ENCODE measurements around the gene CABP1.

CABP1 gene

GRCh38 chr12:120708651-120709050, 68.2 kb downstream of the CABP1 start:
- no peaks in the 10 kb centered on the region for H3K9me3 Mint-ChIP-seq
- DNase-seq, result no peak
- H3K27ac Mint-ChIP-seq, result no peak overlapping the region
- H3K27me3 Mint-ChIP-seq, result no peaks in the 10 kb centered on the region
- H3K4me1 Mint-ChIP-seq (ENCODE audit: low read depth), result peaks cover 33% of the 10 kb centered on the region
- H3K4me3 Mint-ChIP-seq, result no peak overlapping the region
- peaks cover 23% of the 10 kb centered on the region for H3K36me3 Mint-ChIP-seq (ENCODE audit: low read depth)

GRCh38 chr12:120710031-120710804, 69.8 kb downstream of the CABP1 start, which contains the start of gene UNC119B:
Gene UNC119B, plus strand, starts transcription at chr12:120710458. Its CDS starts 17 bp downstream, at chr12:120710475.
- H3K4me3 Mint-ChIP-seq, result peak within 1 kb of the TSS; percentile 87
- no peaks in the 10 kb centered on the region for H3K27me3 Mint-ChIP-seq
- DNase-seq, result peak; percentile 84
- peaks cover 38% of the 10 kb centered on the region for H3K4me1 Mint-ChIP-seq (ENCODE audit: low read depth)
- H3K27ac Mint-ChIP-seq, result peak within 1 kb of the TSS; percentile 89
- H3K36me3 Mint-ChIP-seq (ENCODE audit: low read depth), result peaks cover 31% of the 10 kb centered on the region
- no peaks in the 10 kb centered on the region for H3K9me3 Mint-ChIP-seq

GRCh38 chr12:120710805-120711296, 70.4 kb downstream of the CABP1 start:
- Mint-ChIP-seq H3K27ac (peak overlapping the region; percentile 89), H3K4me1 (ENCODE audit: low read depth) (peaks cover 38% of the 10 kb centered on the region), H3K4me3 (peak overlapping the region; percentile 87)

GRCh38 chr12:120711411-120711810, 71.0 kb downstream of the CABP1 start:
- H3K9me3 Mint-ChIP-seq, result no peaks in the 10 kb centered on the region
- H3K4me1 Mint-ChIP-seq (ENCODE audit: low read depth), result peaks cover 38% of the 10 kb centered on the region
- DNase-seq, result no peak
- no peaks in the 10 kb centered on the region for H3K27me3 Mint-ChIP-seq
- peaks cover 40% of the 10 kb centered on the region for H3K36me3 Mint-ChIP-seq (ENCODE audit: low read depth)
- H3K27ac Mint-ChIP-seq, result peak overlapping the region; percentile 89
- peak overlapping the region; percentile 87 for H3K4me3 Mint-ChIP-seq

More at GRCh38 chr12:120710805-120711296, 70.4 kb downstream of the CABP1 start:
- peaks cover 34% of the 10 kb centered on the region for H3K36me3 Mint-ChIP-seq (ENCODE audit: low read depth)
- H3K9me3 Mint-ChIP-seq, result no peaks in the 10 kb centered on the region
- DNase-seq, result peak; percentile 57
- H3K27me3 Mint-ChIP-seq, result no peaks in the 10 kb centered on the region

GRCh38 chr12:120712610-120713009, 72.2 kb downstream of the CABP1 start:
- no peaks in the 10 kb centered on the region for H3K27me3 Mint-ChIP-seq
- peaks cover 52% of the 10 kb centered on the region for H3K36me3 Mint-ChIP-seq (ENCODE audit: low read depth)
- peaks cover 38% of the 10 kb centered on the region for H3K4me1 Mint-ChIP-seq (ENCODE audit: low read depth)
- DNase-seq, result no peak
- H3K9me3 Mint-ChIP-seq, result no peaks in the 10 kb centered on the region
- H3K27ac Mint-ChIP-seq, result no peak overlapping the region
- no peak overlapping the region for H3K4me3 Mint-ChIP-seq

- peaks cover 47% of the 10 kb centered on the region for H3K4me1 Mint-ChIP-seq (ENCODE audit: low read depth)
- H3K36me3 Mint-ChIP-seq (ENCODE audit: low read depth), result peaks cover 66% of the 10 kb centered on the region
- no peaks in the 10 kb centered on the region for H3K27me3 Mint-ChIP-seq
- H3K9me3 Mint-ChIP-seq, result no peaks in the 10 kb centered on the region
- H3K4me3 Mint-ChIP-seq, result no peak overlapping the region
- peak; percentile 52 for DNase-seq
- peak overlapping the region; percentile 76 for H3K27ac Mint-ChIP-seq
Observed at GRCh38 chr12:120713861-120714482, 73.5 kb downstream of the CABP1 start.
